Measurements from ENCODE around the gene UQCC2.

DNA sequence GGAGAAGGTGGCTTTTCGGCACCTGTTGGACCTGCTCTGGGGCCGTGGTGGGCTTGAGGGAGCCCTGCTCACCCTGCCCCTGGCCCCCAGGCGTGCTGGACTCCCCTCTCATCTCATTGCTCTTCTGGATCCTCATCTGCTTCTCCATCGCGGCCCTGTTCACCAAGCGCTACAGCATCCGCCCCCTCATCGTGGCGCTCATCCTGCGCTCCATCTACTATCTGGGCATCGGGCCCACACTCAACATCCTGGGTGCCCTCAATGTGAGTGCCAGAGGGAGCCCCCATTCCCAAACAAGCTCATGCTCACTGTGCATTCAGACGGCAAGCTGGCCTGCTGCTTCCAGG, 22.4 kb downstream of the UQCC2 start:
- no peak for TF ChIP-seq EZH2 (IDR thresholded peaks at IDR 0.05; ENCODE audit: insufficient read depth, poor library complexity, severe bottlenecking)
- no peak for TF ChIP-seq EZH2phosphoT487 (IDR thresholded peaks at IDR 0.05; ENCODE audit: insufficient read depth, low read depth)

Measured in GM23248 (cell line).